Epithelial cell of esophagus (primary cell): ENCODE data around the gene NOX4.

Experiments
- DNase-seq: peaks from one replicate; pipeline ENCODE4 v3.0.0; 2010; ENCODE audit warnings: low read depth
- H3K4me3 ChIP-seq: 2 replicates; pipeline ENCODE4 v1.5.1; 2011; ENCODE audit warnings: mild to moderate bottlenecking, low read length, control low read depth
- TF ChIP-seq, protein P1 (sequence below): IDR thresholded peaks from 2 replicates; pipeline ENCODE4 v1.5.1; 2011; ENCODE audit warnings: low read depth, mild to moderate bottlenecking, low read length, control low read depth, inconsistent platforms; ENCODE audit not compliant: insufficient read depth; ENCODE audit errors: missing control alignments

NOX4 gene

DNA sequence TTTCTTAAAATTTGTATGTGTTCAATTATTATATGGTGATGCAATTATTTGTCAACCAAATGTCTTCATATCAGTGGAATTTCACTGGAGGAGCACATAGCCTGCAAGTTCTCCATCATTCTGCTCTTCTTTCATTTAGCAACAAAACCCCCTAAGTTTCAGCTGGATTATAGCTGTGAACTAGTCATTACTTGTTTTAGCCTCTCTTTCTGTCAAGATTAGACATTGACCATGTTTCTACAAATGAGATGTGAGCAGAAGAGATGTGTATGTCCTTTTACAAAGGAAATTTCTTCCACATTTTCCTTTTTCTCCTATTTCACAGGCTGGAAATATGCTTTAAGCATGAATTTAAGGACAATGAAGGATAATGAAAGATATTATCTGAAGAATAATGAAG lies 9.2 kb upstream of the NOX4 start:
- TF ChIP-seq, protein P1, sequence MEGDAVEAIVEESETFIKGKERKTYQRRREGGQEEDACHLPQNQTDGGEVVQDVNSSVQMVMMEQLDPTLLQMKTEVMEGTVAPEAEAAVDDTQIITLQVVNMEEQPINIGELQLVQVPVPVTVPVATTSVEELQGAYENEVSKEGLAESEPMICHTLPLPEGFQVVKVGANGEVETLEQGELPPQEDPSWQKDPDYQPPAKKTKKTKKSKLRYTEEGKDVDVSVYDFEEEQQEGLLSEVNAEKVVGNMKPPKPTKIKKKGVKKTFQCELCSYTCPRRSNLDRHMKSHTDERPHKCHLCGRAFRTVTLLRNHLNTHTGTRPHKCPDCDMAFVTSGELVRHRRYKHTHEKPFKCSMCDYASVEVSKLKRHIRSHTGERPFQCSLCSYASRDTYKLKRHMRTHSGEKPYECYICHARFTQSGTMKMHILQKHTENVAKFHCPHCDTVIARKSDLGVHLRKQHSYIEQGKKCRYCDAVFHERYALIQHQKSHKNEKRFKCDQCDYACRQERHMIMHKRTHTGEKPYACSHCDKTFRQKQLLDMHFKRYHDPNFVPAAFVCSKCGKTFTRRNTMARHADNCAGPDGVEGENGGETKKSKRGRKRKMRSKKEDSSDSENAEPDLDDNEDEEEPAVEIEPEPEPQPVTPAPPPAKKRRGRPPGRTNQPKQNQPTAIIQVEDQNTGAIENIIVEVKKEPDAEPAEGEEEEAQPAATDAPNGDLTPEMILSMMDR = no peak
- no peak overlapping the region for H3K4me3 ChIP-seq
- DNase-seq = no peak

DNA sequence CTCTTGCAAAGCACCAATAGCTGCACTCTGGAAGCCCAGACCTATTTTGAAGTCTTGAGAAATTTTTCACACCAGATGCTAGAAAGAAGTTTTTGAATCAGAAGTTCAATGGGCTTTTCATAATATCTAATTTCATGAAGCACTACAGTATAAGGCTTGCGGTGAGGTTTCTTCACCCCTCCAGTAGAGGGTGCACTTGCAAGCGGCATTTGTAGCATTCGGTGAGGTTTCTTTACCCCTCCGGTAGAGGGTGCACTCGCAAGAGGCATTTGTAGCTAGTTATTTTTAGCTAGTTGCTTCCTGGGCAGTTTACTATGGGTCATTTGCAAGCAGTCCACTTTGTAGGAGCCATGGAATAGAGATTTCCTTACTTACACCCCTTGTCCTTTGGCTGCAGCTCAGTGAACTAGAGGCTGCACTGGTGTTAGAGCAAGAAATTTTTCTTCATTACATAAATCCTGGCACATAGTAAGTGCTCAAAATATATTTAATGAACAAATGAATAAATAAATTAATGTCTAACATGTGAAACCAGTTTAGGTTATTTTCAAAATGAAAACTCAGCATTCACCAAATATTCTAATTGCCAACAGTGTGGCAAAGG lies 7.8 kb upstream of the NOX4 start:
- H3K4me3 ChIP-seq = no peak overlapping the region
- no peak for DNase-seq
- TF ChIP-seq, protein P1 = peak; percentile 32

DNA sequence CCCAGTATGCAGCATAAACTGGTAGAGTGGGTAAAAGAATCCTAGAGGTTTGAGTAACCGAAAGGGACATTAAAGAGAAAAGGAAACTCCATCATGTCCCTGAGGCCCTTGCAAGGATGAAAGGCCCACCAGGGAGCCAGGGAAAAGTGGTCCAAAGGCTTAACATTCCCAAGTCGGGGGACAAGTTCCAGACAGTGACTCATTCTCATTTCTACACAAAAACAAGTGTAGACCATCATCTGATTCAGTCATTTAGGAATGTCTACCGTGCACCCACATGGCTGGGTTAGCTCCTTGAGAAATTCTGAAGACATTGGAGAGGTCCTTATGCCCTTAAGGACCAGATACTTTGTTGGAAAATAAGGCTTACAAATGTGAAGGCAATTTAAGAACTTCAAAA lies 4.8 kb upstream of the NOX4 start:
- no peak overlapping the region for H3K4me3 ChIP-seq
- DNase-seq = peak; percentile 74
- TF ChIP-seq, protein P1 = no peak

DNA sequence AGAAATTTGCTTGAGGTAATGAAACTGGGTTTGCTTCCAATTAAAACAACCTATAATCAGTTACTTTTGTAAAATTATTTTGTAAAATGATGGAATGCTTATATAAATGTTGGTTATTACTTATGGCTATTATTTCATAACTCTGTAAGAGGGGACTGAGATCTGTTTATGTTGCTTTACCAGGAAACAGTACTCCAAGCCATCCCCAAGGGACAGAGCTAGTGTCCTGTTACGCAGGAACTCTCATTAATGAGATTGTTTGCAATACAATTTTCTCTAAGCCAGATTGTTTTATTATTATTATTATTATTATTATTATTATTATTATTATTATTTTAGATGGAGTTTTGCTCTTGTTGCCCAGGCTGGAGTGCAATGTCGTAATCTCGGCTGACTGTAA lies 2.3 kb upstream of the NOX4 start:
- no peak overlapping the region for H3K4me3 ChIP-seq
- DNase-seq = no peak
- TF ChIP-seq, protein P1 = no peak

DNA sequence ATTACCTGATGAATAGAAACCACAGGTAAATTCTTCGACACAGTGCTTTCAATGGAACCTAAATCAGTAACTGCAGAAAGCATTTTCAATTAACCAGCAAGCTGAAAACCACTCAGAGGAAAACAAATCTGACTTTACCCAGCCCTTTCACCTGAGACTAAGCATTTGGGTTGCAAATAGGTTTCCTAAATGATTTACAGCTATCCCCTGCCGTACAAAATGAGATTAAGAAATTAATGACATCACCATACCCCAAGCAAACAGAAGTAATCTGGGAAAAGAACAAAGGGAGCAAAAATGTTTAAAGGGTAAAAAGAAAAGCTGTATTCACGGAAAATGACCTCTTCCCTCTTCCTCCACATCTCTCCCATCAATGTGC lies 584 bp downstream of the NOX4 start:
- H3K4me3 ChIP-seq = peak overlapping the region; percentile 31
- no peak for DNase-seq
- TF ChIP-seq, protein P1 = no peak

DNA sequence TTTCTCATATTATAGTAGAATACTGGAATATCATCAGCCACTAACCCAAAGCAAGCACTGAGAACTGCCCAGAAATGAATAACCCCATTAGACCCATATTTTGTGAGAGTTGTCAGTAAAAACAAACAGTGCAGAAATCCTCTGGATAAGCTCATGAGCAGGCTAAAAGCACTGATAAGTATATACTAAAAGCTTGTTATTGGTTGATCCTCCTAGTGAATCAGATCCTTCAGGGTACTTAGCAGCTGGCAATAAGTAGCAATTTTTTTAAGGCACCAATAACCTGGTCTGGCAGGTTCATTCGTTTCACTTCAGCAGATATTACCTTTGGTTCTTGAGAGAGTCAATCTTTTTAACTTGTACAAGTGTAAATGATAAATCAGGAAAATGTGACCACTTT lies 1.2 kb downstream of the NOX4 start:
- DNase-seq = peak; percentile 26
- no peak overlapping the region for H3K4me3 ChIP-seq
- TF ChIP-seq, protein P1 = no peak

DNA sequence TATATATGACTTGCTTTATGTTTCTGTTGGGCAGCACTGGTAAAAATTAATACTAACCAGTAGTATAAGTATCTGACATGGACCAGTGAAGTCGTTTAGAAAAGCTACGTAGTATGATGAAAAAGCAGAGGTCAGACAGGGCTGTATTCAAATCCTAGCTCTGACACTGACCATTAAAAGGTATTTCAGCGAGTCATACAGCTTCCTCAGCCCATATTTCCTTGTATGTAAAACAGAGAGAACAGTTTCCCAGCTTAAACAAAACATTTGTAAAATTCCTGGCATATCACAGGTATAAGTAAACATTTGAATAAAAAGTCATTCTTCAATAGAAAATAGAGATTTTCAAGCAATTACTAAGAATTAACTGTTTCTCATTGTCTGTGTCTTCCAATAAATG lies 4.2 kb downstream of the NOX4 start:
- DNase-seq = no peak
- TF ChIP-seq, protein P1 = no peak

More for the DNA sequence above, 4.2 kb downstream of the NOX4 start:
- no peak overlapping the region for H3K4me3 ChIP-seq
